Left renal cortex interstitium (tissue), 4 donors: Measurements from ENCODE around the gene GPHN. TPM values are rescaled to one million over a fixed set of nuclear protein-coding genes. Genes with fewer than 3 reads are reported as not detected.
"Not testable (repeated sequence)": the region's sequence is repeated elsewhere in the genome, so short reads cannot be mapped to it uniquely, and the experiment has no call there.

Source experiments
- DNase-seq, 4 donors: peaks; one replicate each; pipeline ENCODE4 v3.0.0-alpha.2; 2013; ENCODE audit warnings: low read depth in 4 of 4, low spot score in 2 of 4, missing footprints in 1 of 4
- polyA plus RNA-seq, 4 donors: library from polyadenylated mRNA; unstranded; fragments of 120-200 nt; gene quantifications; one replicate each; pipeline ENCODE4 v1.2.1, GENCODE V29; 2013; ENCODE audit not compliant: insufficient read length in 4 of 4

GPHN gene
- polyA plus RNA-seq, 4 donors: 57.2 to 77.2 (median 68.4) TPM

GRCh38 chr14:66650491-66650911 lies 142.6 kb downstream of the GPHN start:
- no peak for DNase-seq

- DNase-seq: no peak
These were observed 143.7 kb downstream of the GPHN start for GRCh38 chr14:66651536-66652220.

- no peak for DNase-seq
These were observed 144.7 kb downstream of the GPHN start for GRCh38 chr14:66652525-66653106.

GRCh38 chr14:66657780-66658179 lies 149.8 kb downstream of the GPHN start:
- DNase-seq: no peak

GRCh38 chr14:66662374-66662773 lies 154.4 kb downstream of the GPHN start:
- no peak for DNase-seq

GRCh38 chr14:66677780-66678179 lies 169.8 kb downstream of the GPHN start:
- no peak for DNase-seq

- no peak for DNase-seq
These were observed 172.3 kb downstream of the GPHN start for GRCh38 chr14:66680216-66680615.

GRCh38 chr14:66696326-66696725 lies 188.4 kb downstream of the GPHN start:
- no peak for DNase-seq

GRCh38 chr14:66698503-66698902 lies 190.6 kb downstream of the GPHN start:
- no peak for DNase-seq

GRCh38 chr14:66701813-66702212 lies 193.9 kb downstream of the GPHN start:
- no peak for DNase-seq

GRCh38 chr14:66708267-66708666 lies 200.3 kb downstream of the GPHN start:
- no peak for DNase-seq

- DNase-seq: no peak
These were observed 201.3 kb downstream of the GPHN start for GRCh38 chr14:66709291-66709690.

GRCh38 chr14:66714291-66714690 lies 206.3 kb downstream of the GPHN start:
- not testable (repeated sequence) for DNase-seq

- DNase-seq: not testable (repeated sequence)
These were observed 207.4 kb downstream of the GPHN start for GRCh38 chr14:66715313-66715712.

- DNase-seq: no peak
These were observed 208.3 kb downstream of the GPHN start for GRCh38 chr14:66716227-66716626.

- no peak for DNase-seq
These were observed 209.7 kb downstream of the GPHN start for GRCh38 chr14:66717561-66718140.

GRCh38 chr14:66724996-66725395 lies 217.0 kb downstream of the GPHN start:
- DNase-seq: no peak

- not testable (repeated sequence) for DNase-seq
These were observed 223.4 kb downstream of the GPHN start for GRCh38 chr14:66731298-66731697.

- DNase-seq: no peak
These were observed 227.9 kb downstream of the GPHN start for GRCh38 chr14:66735853-66736252.

- DNase-seq: no peak
These were observed 231.9 kb downstream of the GPHN start for GRCh38 chr14:66739826-66740225.

- DNase-seq: no peak
These were observed 237.1 kb downstream of the GPHN start for GRCh38 chr14:66745078-66745477.
